Stimulated activated effector memory CD8-positive, alpha-beta T cell treated with anti-CD3 and anti-CD28 coated beads, Interleukin-12 subunit alpha, Interleukin-12 subunit beta, amount 100 ng/mL, for 72 hours (primary cell): Measurements from ENCODE around the gene INO80B.

ENCODE experiments used
- ATAC-seq: fragments of 150-1000 bp; cut with Tn5 transposase; 2 replicates; pipeline ENCODE4 v1.10.0; 2021
- DNase-seq, 2 donors: peaks; one replicate each; pipeline ENCODE4 v3.0.0; 2021 to 2022; ENCODE audit warnings: low spot score in 2 of 2
- H3K27ac Mint-ChIP-seq: one replicate; pipeline ENCODE4 v1.8.0; 2022; ENCODE audit warnings: mild to moderate bottlenecking, mixed read lengths
- H3K36me3 Mint-ChIP-seq: one replicate; pipeline ENCODE4 v1.8.0; 2022; ENCODE audit warnings: mild to moderate bottlenecking, mixed read lengths
- H3K4me1 Mint-ChIP-seq: one replicate; pipeline ENCODE4 v1.8.0; 2022; ENCODE audit warnings: mixed read lengths
- H3K4me3 Mint-ChIP-seq: one replicate; pipeline ENCODE4 v1.8.0; 2022; ENCODE audit warnings: mild to moderate bottlenecking, mixed read lengths
- H3K9me3 Mint-ChIP-seq: one replicate; pipeline ENCODE4 v1.8.0; 2022; ENCODE audit warnings: mixed read lengths

Gene INO80B

DNA sequence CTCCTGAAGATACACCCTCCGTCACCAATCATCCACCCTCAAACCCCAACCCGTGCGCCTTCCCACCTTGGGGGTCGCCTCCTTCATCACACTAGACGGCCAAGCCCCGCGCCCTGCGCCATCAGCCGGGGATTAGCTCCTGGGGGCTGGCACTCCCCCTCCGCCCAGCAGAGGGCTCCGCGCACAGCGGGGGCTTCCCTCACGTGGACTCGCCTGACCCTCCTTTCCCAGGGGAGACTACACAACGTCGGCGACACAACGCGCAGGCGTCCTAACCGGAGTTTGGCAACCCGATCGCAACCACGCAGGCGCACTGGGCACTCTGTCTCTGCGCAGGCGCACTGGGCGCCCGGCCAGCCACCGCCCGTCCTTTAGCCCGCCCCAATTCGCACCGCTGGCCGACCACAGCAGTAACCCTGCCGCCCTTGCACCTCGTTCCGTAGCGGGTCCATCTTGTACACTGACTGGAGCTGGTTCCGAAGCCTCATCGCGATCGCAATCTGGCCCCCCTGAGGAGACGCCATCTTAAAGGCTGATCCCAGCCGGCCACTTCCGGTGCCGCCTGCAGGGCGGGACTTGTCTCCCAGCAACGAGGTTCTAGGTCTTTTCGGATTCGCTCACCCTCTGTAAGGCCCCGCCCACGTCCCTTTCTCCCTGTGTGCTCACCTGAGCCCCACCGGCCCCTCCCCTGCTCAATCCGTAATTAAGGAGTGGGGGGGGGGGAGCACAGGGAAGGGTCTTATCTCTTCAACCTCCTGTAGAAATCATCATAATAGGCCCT, 52.4 kb downstream of the INO80B start, which contains the start of gene PCGF1:
Gene PCGF1, minus strand, starts transcription at position 551 of the 781 bp plus-strand sequence. Its CDS starts 27 bp downstream, at position 524.
- peak within 1 kb of the TSS; percentile 99 for H3K27ac Mint-ChIP-seq
- peak within 1 kb of the TSS; percentile 91 for H3K4me3 Mint-ChIP-seq

More for the DNA sequence above, 52.4 kb downstream of the INO80B start, which contains the start of gene PCGF1:
- DNase-seq, result peak; percentile 97 to 100
- Mint-ChIP-seq H3K36me3 (peaks cover 40% of the 10 kb centered on the region), H3K9me3 (no peaks in the 10 kb centered on the region), H3K4me1 (peaks cover 62% of the 10 kb centered on the region)
- peak; percentile 93 for ATAC-seq
